ENCODE results near the gene MDM2. TPM values are rescaled to one million over a fixed set of nuclear protein-coding genes. Genes with fewer than 3 reads are reported as not detected.

MDM2 gene
- total and polyA plus RNA-seq, 2 of the 13 experiments (the other 11 are each of a cell fraction or from before 2014, with no cell fraction given) = 29.3 to 314 TPM

DNA sequence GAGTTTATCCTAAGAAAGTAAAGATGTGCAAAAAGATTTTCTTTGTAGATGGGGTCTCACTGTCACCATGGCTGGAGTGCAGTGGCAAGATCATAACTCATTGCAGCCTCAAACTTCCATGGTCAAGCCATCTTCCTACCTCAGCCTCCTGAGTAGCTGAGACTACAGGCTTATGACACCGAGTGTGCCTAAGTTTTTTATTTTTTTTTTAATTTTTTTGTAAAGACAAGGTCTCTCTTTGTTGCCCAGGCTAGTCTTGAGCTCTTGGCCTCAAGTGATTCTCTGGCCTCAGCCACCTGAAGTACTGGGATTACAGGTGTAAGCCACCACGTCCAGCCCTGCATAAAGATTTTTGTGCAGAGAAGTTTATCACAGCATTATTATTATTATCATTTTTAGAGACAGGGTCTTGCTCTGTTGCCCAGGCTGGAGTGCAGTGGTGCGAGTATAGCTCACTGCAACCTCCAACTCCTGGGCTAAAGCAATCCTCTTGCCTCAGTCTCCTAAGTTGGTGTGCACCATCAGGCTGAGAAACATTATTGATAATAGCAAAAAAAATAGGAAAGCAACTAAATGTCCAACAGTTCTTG is 19.3 kb upstream of the MDM2 start (continued):
- TF ChIP-seq THAP8 (CRISPR knock-in tag; IDR thresholded peaks at IDR 0.05; ENCODE audit: borderline replicate concordance) (no peak), ZNF781 (CRISPR knock-in tag; IDR thresholded peaks at IDR 0.05; ENCODE audit: borderline replicate concordance, not compliant biosample characterization) (peak; percentile 51), ZMYM2 (CRISPR knock-in tag; IDR thresholded peaks at IDR 0.05) (peak; percentile 5; the same call in 1 of the 2 replicates), CBFB (CRISPR knock-in tag; IDR thresholded peaks at IDR 0.05) (no peak), EZH2 (conservative IDR thresholded peaks at IDR 0.05; ENCODE audit: low read depth, low read length) (no peak), TAF1 (CRISPR knock-in tag; IDR thresholded peaks at IDR 0.05) (peak; percentile 66; the same call in 1 of the 2 replicates), ZNF607 (CRISPR knock-in tag; IDR thresholded peaks at IDR 0.05; ENCODE audit: borderline replicate concordance) (0 out of 2 replicates have a peak, but pooled peaks have one; percentile 75), AFF4 (CRISPR knock-in tag; IDR thresholded peaks at IDR 0.05) (peak; percentile 82; the same call in 1 of the 2 replicates), ZBTB20 (CRISPR knock-in tag; IDR thresholded peaks at IDR 0.05; ENCODE audit: borderline replicate concordance, low read depth) (0 out of 2 replicates have a peak, but pooled peaks have one; percentile 69), ZNF350 (CRISPR knock-in tag; IDR thresholded peaks at IDR 0.05; ENCODE audit: borderline replicate concordance, low read depth) (peak; percentile 9; the same call in 1 of the 2 replicates), SNAPC5 (CRISPR knock-in tag; IDR thresholded peaks at IDR 0.05; ENCODE audit: borderline replicate concordance) (0 out of 2 replicates have a peak, but pooled peaks have one; percentile 18), RFXAP (CRISPR knock-in tag; IDR thresholded peaks at IDR 0.05; ENCODE audit: borderline replicate concordance) (0 out of 2 replicates have a peak, but pooled peaks have one; percentile 36)

Measured in HepG2 (cell line).